Stimulated activated memory B cell treated with anti-CD40 and anti-IgM and Interleukin-4, amounts not matched to agents 10 μg/mL and 1 μg/mL and 100 μg/mL, for 72 hours (primary cell): ENCODE results near the gene NRP1.
"Not testable (repeated sequence)": the region's sequence is repeated elsewhere in the genome, so short reads cannot be mapped to it uniquely, and the experiment has no call there.

Experiments
- ATAC-seq: fragments of 150-1000 bp; cut with Tn5 transposase; 2 replicates; pipeline ENCODE4 v1.10.0; 2021
- H3K27ac Mint-ChIP-seq: one replicate; pipeline ENCODE4 v1.8.0; 2022; ENCODE audit warnings: mild to moderate bottlenecking, mixed read lengths
- H3K27me3 Mint-ChIP-seq: one replicate; pipeline ENCODE4 v1.8.0; 2022; ENCODE audit warnings: mixed read lengths
- H3K36me3 Mint-ChIP-seq: one replicate; pipeline ENCODE4 v1.8.0; 2022; ENCODE audit warnings: mixed read lengths
- H3K4me1 Mint-ChIP-seq: one replicate; pipeline ENCODE4 v1.8.0; 2022; ENCODE audit warnings: mixed read lengths
- H3K4me3 Mint-ChIP-seq: one replicate; pipeline ENCODE4 v1.8.0; 2022; ENCODE audit warnings: mild to moderate bottlenecking, moderate library complexity, mixed read lengths
- H3K9me3 Mint-ChIP-seq: one replicate; pipeline ENCODE4 v1.8.0; 2022; ENCODE audit warnings: mixed read lengths

NRP1 gene

DNA sequence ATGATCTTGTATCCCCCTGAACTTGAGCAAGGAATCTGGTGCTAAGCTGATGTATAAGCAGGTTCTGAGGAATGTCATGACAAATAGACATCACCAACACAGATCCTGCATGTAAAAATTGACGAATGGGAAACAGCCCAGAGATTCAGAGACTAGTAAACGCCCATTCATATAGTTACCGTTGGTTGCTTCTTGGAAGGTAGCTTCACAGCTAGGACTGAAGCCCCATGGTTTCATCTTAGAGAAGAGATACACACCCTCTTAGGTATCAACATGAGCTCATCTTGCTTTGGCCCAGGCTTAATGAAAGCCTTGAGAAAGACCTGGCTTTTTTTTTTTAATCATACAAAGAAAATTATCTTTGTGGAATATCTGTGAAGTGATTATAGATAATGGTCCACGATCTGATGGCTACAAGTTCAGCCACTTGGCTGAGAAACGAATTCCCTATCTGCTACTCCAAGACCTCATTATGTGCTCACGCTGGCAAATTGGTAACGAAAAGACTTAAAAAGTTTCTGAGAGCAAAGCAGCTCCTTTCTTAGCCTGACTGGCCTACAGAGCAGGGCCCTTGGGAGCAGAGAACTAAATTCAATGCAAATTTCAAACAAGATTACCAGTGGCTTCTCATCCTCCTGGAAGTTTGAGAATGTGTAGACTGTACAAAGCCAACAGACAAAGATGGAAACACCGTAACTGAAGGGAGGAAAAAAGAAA lies 181.1 kb downstream of the NRP1 start:
- Mint-ChIP-seq H3K27me3 (no peaks in the 10 kb centered on the region), H3K36me3 (no peaks in the 10 kb centered on the region), H3K4me3 (peak overlapping the region; percentile 59), H3K9me3 (peaks cover 3% of the 10 kb centered on the region), H3K4me1 (peaks cover 52% of the 10 kb centered on the region), H3K27ac (peak overlapping the region; percentile 86)
- ATAC-seq: no peak

DNA sequence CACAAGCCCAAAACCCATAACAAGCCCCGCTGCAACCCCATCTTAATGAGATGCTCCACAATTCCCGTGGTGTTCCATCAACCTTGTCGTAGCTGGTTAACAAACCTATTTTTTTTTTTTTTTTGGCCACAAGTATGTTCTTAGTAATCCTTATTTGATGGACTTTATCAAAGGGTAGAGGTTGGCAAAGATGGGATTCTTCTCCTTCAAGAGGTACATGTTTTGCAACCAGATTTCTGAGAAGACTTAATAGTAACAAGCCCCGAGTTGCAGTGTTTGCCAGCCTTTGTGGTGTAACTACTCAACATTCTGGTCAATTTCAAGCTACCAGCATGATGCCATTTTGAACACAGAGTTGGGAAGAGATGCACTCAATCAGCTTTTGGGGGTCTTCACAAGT lies 181.7 kb downstream of the NRP1 start:
- ATAC-seq: no peak
- Mint-ChIP-seq H3K27ac (peak overlapping the region; percentile 86), H3K4me1 (peaks cover 52% of the 10 kb centered on the region), H3K27me3 (no peaks in the 10 kb centered on the region), H3K4me3 (no peak overlapping the region), H3K36me3 (no peaks in the 10 kb centered on the region), H3K9me3 (peaks cover 5% of the 10 kb centered on the region)

DNA sequence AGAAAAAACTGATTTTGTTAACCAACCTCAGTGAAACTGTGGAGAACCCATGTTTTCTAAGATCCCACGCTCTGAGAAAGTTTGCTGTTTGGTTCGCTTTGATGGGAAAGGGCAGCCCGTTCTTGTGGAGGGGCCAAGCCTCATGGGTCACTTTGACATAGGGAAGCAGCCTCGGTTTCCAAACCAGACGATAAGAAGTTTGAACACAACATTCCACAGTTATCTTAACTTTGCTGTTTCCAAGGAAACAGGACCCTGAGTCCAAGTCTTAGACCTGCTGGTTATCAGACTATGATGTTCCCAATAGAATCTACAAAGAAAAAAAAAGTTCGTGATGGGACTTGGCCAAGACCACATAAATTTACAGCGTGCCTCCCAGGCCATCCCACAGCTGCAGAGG lies 182.3 kb downstream of the NRP1 start:
- ATAC-seq: no peak
- peaks cover 52% of the 10 kb centered on the region for H3K4me1 Mint-ChIP-seq
- H3K27ac Mint-ChIP-seq: peak overlapping the region; percentile 86
- no peaks in the 10 kb centered on the region for H3K36me3 Mint-ChIP-seq
- no peak overlapping the region for H3K4me3 Mint-ChIP-seq
- H3K9me3 Mint-ChIP-seq: peaks cover 6% of the 10 kb centered on the region
- H3K27me3 Mint-ChIP-seq: no peaks in the 10 kb centered on the region

DNA sequence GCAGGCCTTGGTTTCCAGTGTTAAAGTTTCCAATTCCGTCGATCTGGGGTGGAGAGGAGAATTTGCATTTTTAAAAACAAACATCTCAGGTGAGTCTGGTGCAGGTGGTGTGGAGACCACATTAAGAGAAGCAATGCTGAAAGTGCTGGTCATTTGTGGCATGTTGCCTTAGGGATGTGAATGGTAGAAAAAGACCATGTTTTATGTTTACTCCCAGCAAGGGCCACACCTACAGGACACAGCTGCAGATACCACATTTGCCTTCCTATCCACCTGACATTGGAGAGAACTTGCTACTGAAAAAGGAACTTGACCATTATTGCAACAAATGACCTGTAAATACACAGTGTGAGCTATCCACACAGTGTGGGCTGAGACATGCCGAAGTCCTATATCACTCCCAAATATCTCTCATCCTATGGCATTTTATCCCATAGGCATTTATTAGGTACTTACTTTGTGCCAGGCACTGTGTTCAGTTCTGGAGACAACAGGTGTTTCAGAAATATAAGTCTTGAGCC lies 183.1 kb downstream of the NRP1 start:
- Mint-ChIP-seq H3K27me3 (no peaks in the 10 kb centered on the region), H3K4me3 (no peak overlapping the region), H3K4me1 (peaks cover 52% of the 10 kb centered on the region), H3K9me3 (peaks cover 6% of the 10 kb centered on the region), H3K36me3 (no peaks in the 10 kb centered on the region), H3K27ac (peak overlapping the region; percentile 86)
- peak; percentile 87 for ATAC-seq

DNA sequence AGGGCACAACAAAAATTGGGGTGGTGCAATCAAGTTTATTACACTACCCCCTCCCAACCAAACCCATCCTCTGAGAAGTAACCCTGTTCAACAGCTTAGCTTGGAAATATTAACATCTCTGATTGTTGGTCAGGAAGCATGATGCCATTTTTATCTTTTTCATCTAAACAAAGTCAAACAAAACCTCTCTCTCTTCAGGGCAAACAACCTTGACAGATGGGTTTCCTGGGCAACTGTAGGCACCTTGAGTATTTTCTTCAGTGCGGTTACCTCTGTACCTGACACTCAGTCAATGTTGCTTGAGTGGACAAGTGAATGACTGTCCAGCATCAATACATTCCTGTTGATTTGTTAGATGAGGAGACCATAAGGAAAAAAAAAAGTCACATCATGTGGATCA lies 183.6 kb downstream of the NRP1 start:
- ATAC-seq: peak; percentile 60
- H3K27me3 Mint-ChIP-seq: no peaks in the 10 kb centered on the region
- H3K36me3 Mint-ChIP-seq: no peaks in the 10 kb centered on the region
- peak overlapping the region; percentile 86 for H3K27ac Mint-ChIP-seq
- no peak overlapping the region for H3K4me3 Mint-ChIP-seq
- H3K9me3 Mint-ChIP-seq: peaks cover 6% of the 10 kb centered on the region
- peaks cover 49% of the 10 kb centered on the region for H3K4me1 Mint-ChIP-seq

DNA sequence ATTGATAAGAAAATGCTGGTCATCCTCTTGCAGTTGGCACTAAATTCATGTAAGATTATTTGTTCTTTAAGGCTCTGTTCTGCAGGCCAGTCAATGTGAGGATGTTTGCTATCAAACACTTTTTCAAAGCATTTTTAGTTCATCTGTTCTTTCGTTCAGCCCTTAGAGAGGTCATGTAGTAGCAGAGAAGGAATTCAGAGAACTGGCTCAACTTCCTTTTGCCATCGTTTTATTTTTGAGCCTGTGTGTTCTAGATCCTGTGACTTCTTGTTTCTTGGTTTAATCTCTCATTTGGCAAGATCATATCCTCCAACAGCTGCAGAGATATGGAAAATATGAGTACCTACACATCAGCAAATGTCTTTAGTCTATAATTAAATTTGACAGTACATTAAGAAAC lies 184.3 kb downstream of the NRP1 start:
- H3K27me3 Mint-ChIP-seq: no peaks in the 10 kb centered on the region
- peak overlapping the region; percentile 86 for H3K27ac Mint-ChIP-seq

DNA sequence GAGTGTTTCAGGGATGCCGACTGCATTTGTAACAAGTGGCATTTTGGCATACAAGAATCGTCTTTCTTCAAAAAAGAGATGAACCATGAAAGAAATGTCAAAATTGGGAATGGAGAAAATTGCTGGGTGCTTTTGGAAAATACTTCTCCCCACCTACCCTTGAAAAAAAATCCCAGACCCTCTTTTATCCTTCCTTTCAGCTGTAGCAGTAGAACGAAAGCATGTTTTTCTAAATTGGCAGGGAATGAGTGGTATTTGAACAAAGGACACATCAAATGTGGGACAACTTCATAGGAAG lies 187.5 kb downstream of the NRP1 start:
- no peaks in the 10 kb centered on the region for H3K27me3 Mint-ChIP-seq
- peak overlapping the region; percentile 21 for H3K27ac Mint-ChIP-seq
- peaks cover 6% of the 10 kb centered on the region for H3K9me3 Mint-ChIP-seq
- ATAC-seq: no peak
- peaks cover 29% of the 10 kb centered on the region for H3K4me1 Mint-ChIP-seq
- H3K4me3 Mint-ChIP-seq: no peak overlapping the region
- no peaks in the 10 kb centered on the region for H3K36me3 Mint-ChIP-seq

More for the DNA sequence above, 184.3 kb downstream of the NRP1 start:
- peak overlapping the region; percentile 11 for H3K4me3 Mint-ChIP-seq
- peaks cover 44% of the 10 kb centered on the region for H3K4me1 Mint-ChIP-seq
- no peak for ATAC-seq
- H3K9me3 Mint-ChIP-seq: peaks cover 6% of the 10 kb centered on the region
- H3K36me3 Mint-ChIP-seq: no peaks in the 10 kb centered on the region

DNA sequence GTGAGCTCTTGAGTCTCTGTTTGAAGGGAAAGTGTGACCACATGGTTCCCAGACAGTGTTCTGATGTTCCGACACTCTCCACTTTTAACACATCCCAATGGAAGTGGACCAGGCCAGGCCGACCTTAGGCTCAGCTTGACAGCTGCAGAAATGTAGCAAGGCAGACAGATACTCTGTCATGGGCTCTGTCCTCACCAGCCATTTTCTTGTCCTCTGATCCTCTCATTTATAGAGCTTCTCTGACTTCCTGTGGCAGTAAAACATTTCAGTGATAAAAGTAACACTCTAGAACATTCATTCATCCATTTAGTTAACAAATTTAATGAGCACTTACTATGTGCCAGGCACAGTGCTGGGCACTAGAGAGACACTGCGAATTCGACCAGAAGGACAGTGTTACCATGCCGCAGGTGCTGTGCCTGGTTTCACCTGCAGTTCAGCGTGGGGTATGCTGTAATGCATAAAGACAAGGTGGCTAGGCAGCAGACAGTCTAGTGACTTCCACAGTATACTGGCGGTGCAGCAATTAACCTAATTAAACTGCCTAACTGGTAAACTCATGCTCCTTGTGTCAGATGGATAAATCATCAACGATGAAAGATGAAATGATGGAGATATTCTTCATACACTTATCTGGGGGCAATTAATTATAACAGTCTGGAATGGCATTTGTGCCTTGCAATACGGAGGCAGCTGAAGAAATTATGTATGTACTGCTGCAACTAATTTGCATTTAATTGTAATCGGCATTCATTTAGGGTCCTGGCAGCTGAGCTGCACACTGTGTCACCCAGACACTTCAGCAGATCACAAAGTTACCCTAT lies 188.1 kb downstream of the NRP1 start:
- Mint-ChIP-seq H3K27ac (peak overlapping the region; percentile 21), H3K4me3 (no peak overlapping the region), H3K27me3 (no peaks in the 10 kb centered on the region), H3K36me3 (no peaks in the 10 kb centered on the region), H3K4me1 (peaks cover 25% of the 10 kb centered on the region), H3K9me3 (peaks cover 6% of the 10 kb centered on the region)
- no peak for ATAC-seq

DNA sequence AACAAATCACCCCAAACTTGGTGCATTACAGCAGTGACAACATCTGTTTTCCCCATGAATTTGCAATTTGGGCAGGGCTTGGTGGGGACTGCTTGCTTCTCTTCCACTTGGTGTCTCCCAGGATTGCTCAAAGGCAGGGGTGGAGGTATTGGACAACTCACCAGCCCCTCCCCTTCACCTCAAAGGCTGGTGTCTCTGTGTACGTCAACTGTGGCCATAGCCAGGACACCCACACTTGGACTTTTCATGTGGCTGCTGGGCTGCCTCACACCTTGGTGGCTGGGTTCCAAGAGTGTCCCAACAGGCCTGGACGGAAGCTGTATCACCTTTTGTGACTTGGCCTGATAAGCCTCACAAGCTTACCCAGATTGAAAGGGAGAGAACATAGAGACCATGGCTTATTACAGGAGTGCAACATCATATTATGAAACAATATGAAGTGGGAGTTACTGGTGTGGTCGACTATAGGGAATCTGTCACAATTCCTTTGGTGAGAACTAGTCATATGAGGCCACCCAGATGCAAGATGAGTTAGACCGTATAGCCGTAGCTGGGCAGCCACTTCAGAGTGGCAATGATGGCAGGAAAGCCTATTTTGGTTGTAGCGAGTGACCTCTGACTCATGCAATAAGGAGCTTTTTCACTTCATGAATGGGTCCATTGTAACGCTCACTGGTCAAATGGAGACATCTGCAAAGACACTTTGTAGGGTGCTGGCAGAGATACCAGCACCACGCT lies 188.8 kb downstream of the NRP1 start:
- Mint-ChIP-seq H3K27ac (no peak overlapping the region), H3K36me3 (no peaks in the 10 kb centered on the region)

DNA sequence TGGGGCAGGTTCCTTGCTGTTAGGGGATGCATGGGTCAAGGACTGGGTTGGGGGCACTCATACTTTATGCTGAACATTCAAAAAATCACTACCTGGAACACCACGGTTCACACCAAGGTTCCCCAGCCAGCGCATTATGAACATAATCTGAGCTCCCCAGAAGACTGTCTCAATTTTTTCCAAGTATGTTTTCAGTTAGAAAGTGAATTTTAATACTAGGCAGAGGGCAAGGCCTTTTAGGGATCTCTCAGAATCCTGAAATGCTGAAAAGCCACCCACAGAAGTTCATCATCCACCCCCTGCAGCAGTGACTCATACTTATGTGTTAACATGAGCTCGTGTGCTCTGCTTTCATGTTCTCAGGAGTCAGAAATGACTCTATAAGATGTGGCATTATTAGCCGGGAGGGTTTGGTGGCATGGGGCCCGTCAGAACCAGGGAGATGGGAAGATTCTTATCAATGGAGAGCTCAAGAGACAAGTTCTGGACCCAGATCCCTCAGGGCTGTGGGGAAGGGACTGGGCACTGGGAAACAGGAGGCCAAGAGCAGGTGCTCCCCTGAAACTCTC lies 191.2 kb downstream of the NRP1 start:
- ATAC-seq: peak; percentile 71
- H3K4me3 Mint-ChIP-seq: no peak overlapping the region
- peaks cover 2% of the 10 kb centered on the region for H3K9me3 Mint-ChIP-seq
- H3K36me3 Mint-ChIP-seq: no peaks in the 10 kb centered on the region
- H3K27ac Mint-ChIP-seq: peak overlapping the region; percentile 33
- peaks cover 16% of the 10 kb centered on the region for H3K4me1 Mint-ChIP-seq
- no peaks in the 10 kb centered on the region for H3K27me3 Mint-ChIP-seq

More for the DNA sequence above, 188.8 kb downstream of the NRP1 start:
- H3K4me1 Mint-ChIP-seq: peaks cover 17% of the 10 kb centered on the region
- peaks cover 6% of the 10 kb centered on the region for H3K9me3 Mint-ChIP-seq
- no peak overlapping the region for H3K4me3 Mint-ChIP-seq
- no peaks in the 10 kb centered on the region for H3K27me3 Mint-ChIP-seq
- ATAC-seq: no peak

DNA sequence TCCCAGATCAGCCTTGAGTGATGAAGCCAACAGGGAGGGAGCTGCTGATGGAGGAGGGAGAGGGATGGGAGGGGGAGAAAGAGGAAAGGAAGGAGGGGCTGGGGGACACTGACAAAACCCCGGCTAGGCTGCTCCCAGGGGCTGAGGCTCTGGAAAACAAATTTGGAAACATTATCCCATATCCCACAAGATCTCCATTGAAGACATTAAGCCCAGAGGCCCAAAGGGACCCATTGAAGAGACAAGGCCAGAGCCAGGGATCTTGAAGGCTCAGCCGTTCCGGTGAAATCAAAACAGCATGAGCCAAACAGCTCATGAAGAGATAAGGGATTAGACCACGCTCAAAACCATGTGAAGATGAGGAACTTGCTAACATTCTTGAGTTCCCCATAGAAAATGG lies 192.2 kb downstream of the NRP1 start:
- Mint-ChIP-seq H3K36me3 (no peaks in the 10 kb centered on the region), H3K27me3 (no peaks in the 10 kb centered on the region), H3K9me3 (no peaks in the 10 kb centered on the region), H3K4me1 (peaks cover 21% of the 10 kb centered on the region), H3K4me3 (no peak overlapping the region), H3K27ac (no peak overlapping the region)
- ATAC-seq: no peak

DNA sequence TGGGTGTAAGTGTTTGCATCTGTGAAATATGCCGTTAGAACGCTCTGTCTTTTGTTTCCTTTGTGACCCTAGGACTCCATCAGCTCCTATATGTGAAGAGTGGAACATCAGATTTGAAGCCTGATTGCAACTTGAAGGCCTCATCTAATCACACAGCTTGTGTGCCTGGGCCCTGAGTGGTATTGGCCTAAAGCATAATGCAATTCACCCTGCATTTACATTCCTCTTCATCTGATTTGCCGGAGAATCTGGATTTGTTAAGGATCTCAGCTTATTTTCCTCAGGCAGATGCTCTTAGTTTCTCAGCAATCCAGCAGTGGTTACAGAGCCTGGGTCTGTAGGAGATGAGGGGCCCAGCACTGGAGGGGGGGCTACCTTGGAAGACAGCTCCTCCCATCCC lies 193.2 kb downstream of the NRP1 start:
- Mint-ChIP-seq H3K4me1 (peaks cover 31% of the 10 kb centered on the region), H3K9me3 (no peaks in the 10 kb centered on the region), H3K27me3 (no peaks in the 10 kb centered on the region), H3K4me3 (no peak overlapping the region), H3K27ac (no peak overlapping the region), H3K36me3 (no peaks in the 10 kb centered on the region)
- ATAC-seq: no peak

DNA sequence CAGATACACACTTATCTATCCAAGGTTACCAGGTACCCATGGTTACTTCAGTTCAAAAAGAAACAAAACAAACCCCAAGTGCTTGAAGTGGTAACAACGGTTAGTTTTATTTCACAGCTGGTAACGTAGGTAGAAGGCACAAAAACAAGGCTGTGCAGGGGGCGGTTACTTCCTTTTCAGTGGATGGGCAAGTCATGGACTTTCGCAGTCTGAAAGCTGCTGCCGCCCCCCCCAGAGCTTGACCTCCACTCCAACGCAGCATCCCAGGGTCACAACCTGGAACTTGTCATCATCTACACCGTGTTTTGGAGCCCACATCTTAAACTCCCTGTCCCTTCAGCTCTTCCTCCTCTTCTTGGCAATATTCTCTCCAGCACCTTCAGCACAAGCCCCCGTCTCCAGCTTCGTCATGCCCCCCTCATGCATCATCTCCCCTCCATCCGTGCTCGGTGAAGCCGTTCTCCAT lies 195.3 kb downstream of the NRP1 start:
- peak; percentile 62 for ATAC-seq
- H3K27me3 Mint-ChIP-seq: no peaks in the 10 kb centered on the region
- peak overlapping the region; percentile 24 for H3K27ac Mint-ChIP-seq
- no peaks in the 10 kb centered on the region for H3K36me3 Mint-ChIP-seq
- H3K4me3 Mint-ChIP-seq: no peak overlapping the region
- H3K9me3 Mint-ChIP-seq: no peaks in the 10 kb centered on the region
- peaks cover 38% of the 10 kb centered on the region for H3K4me1 Mint-ChIP-seq

DNA sequence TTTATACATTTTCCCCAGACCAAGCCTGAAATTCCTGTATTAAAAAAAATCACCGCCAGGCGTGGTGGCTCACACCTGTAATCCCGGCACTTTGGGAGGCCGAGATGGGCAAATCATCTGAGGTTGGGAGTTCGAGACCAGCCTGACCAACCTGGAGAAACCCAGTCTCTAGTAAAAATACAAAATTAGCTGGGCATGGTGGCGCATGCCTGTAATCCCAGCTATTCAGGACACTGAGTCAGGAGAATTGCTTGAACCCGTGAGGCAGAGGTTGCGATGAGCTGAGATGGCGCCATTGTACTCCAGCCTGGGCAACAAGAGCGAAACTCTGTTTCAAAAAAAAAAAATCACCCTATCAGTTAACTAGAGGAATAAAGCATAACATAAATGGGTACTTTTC lies 195.8 kb downstream of the NRP1 start:
- ATAC-seq, H3K4me3 Mint-ChIP-seq, H3K9me3 Mint-ChIP-seq, H3K27me3 Mint-ChIP-seq, H3K36me3 Mint-ChIP-seq: not testable (repeated sequence)
- H3K4me1 Mint-ChIP-seq: peaks cover 43% of the 10 kb centered on the region
- H3K27ac Mint-ChIP-seq: peak overlapping the region; percentile 24
